Aorta (tissue), 5 donors: ENCODE data around the gene SLC24A3. TPM values are rescaled to one million over a fixed set of nuclear protein-coding genes. Genes with fewer than 3 reads are reported as not detected.

ENCODE experiments used
- ATAC-seq: fragments of 200-7000 bp; cut with Tn5 transposase; one replicate; pipeline ENCODE4 v1.9.1; 2022; ENCODE audit warnings: moderate library complexity; ENCODE audit not compliant: low FRiP score
- DNase-seq, 2 donors: peaks; one replicate each; pipeline ENCODE4 v3.0.0-alpha.2; 2020
- H3K27ac ChIP-seq, 2 donors: one replicate each; pipeline ENCODE4 v1.5.1; 2013; ENCODE audit warnings: low read length in 2 of 2, mild to moderate bottlenecking in 2 of 2, moderate library complexity in 2 of 2, control low read depth in 1 of 2, inconsistent platforms in 1 of 2, low read depth in 1 of 2
- H3K27me3 ChIP-seq, 2 donors: one replicate each; pipeline ENCODE4 v1.6.1; 2013; ENCODE audit warnings: control low read depth in 1 of 2, low read length in 1 of 2, mild to moderate bottlenecking in 1 of 2, moderate library complexity in 1 of 2; ENCODE audit not compliant: insufficient read depth in 2 of 2, control insufficient read depth in 1 of 2
- H3K36me3 ChIP-seq, 2 donors: one replicate each; pipeline ENCODE4 v1.6.1; 2013; ENCODE audit warnings: control low read depth in 1 of 2, low read length in 1 of 2, mild to moderate bottlenecking in 1 of 2; ENCODE audit not compliant: insufficient read depth in 2 of 2, control insufficient read depth in 1 of 2
- H3K4me1 ChIP-seq, 2 donors: one replicate each; pipeline ENCODE4 v1.6.1; 2013; ENCODE audit warnings: low read length in 2 of 2, control low read depth in 1 of 2, mild to moderate bottlenecking in 1 of 2, moderate library complexity in 1 of 2; ENCODE audit not compliant: insufficient read depth in 2 of 2, control insufficient read depth in 1 of 2
- H3K4me3 ChIP-seq, 2 donors: one replicate each; pipeline ENCODE4 v1.5.1; 2013; ENCODE audit warnings: low read length in 2 of 2, control low read depth in 1 of 2, mild to moderate bottlenecking in 1 of 2
- H3K9me3 ChIP-seq: one replicate; pipeline ENCODE4 v1.6.1; 2013; ENCODE audit warnings: mild to moderate bottlenecking, low read length; ENCODE audit not compliant: control insufficient read depth
- WGBS, 2 donors: extraction: QIAGEN DNeasy Blood & Tissue Kit; methylation state at CpG; one replicate each; pipeline ENCODE4 v1.1.7; 2013; 5-methylcytosine and 5-hydroxymethylcytosine counted together
- intact Hi-C, 2 donors: fragments of 100-400 bp; cut with DNase I; formaldehyde crosslinking; loops; one replicate each; pipeline versions ENCODE4 v1.14.2 to v1.15.0; 2022
- polyA plus RNA-seq, 2 donors: library from polyadenylated mRNA; stranded (reverse); fragments of 200-250 nt; gene quantifications; one replicate each; pipeline ENCODE4 v1.2.3, GENCODE V29; 2013
- total RNA-seq, 2 donors: library from RNA; stranded (reverse); fragmentation: NEBNext Ultra II Directional; extraction: Animal tissue kit (Norgen Biotek cat#: 25700); gene quantifications; one replicate each; pipeline ENCODE4 v1.2.1, GENCODE V29; 2021
- donor health status: healthy with polysubstance abuse.
- donor health status: Bipolar disorder and iron deficiency.
- donor health status: DM: no; HTN: no; CAD: no.
- donor health status: DM: no; HTN: no; CAD: no.
- donor health status: DM: yes; HTN: yes; CAD: no.

The SLC24A3 gene
- total and polyA plus RNA-seq, 4 donors = 8.8 to 24.9 (median 19.1) TPM

DNA sequence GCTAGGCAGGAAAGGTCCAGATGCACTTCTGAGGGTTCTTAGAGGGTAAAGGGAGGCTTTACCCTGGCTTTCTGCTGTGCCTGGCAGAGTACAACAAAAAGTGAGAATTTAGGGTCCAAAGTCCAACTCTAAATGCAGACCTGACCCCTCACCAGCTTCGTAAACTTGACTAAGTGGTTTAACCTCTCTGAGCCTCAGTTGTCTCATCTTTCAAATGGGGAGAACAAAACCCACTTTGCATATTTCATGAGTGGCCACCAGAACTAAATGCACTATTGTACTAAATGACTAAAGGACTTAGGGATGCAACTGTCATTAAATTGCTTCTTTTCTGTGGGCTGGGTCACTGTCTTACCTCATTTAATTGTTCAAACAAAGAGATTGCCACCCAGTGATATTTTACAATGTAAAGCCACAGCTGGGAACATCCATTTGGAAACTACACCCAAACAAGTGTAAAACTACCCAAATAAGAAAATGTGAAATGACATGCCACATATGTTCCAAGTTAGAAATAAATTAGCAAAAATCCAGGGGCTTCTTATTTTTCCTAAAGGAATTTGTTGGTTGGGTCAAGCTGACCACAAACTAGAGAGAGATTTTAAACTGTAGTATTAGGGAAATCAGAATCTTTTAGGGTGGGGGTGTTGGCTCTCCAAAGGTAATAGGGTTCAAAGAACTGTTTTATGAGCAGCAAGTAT is 497.3 kb downstream of the SLC24A3 start:
- H3K9me3 ChIP-seq = no peaks in the 10 kb centered on the region
- no peaks in the 10 kb centered on the region for H3K27me3 ChIP-seq
- intact Hi-C loops = no loop called here
- no peak overlapping the region for H3K27ac ChIP-seq
- no peak overlapping the region for H3K4me3 ChIP-seq
- no peaks in the 10 kb centered on the region for H3K36me3 ChIP-seq
- ATAC-seq (no peak), DNase-seq (no peak)
- H3K4me1 ChIP-seq = no peaks in the 10 kb centered on the region
- WGBS, 2 donors = 98 to 100% methylated on average over 1 of the region's 1 CpG

DNA sequence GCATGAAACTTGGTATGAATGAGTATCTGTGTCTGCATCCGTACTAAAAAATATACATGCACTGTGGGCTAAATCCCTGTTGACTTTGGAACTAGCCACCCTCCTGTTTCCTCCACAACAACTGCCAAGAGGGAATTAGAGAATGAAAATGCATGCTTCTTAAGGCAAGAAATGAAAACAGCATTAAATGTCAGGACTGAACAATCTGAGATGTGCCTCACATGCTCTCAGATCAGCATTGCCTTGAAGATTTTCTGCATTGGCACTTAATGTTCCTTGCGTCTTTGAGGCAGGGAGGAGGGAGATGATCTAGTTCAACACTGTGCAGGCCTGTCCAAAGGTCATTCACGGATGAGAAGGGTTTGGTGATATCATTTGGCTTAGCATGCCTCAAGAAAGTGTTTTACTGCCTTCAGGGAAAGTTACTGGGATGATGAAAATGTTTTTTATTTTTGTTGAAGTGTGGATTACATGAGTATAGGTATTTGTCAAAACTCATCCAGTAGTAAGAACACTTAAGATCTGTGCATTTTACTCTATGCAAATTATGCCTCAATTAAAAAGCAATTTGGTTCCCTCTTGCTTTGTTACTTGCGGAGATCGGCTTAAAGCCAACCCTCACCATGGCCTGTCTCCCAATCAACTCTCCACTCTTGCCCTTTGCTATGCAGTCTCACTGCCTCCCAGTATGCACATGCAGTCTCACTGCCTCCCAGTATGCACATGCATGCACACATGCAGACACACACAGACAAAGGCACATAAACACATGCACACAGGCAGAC is 498.1 kb downstream of the SLC24A3 start:
- Histone ChIP-seq H3K9me3 (no peaks in the 10 kb centered on the region), H3K4me1 (no peaks in the 10 kb centered on the region), H3K27ac (no peak overlapping the region), H3K27me3 (no peaks in the 10 kb centered on the region), H3K36me3 (no peaks in the 10 kb centered on the region), H3K4me3 (no peak overlapping the region)
- DNase-seq = no peak
- WGBS, 2 donors = 39 to 41% methylated on average over 5 of the region's 5 CpGs
- intact Hi-C loops = no loop called here
- ATAC-seq = no peak

GRCh38 chr20:19711126-19711525 is 498.7 kb downstream of the SLC24A3 start:
- 90 to 95% methylated on average over 11 of the region's 11 CpGs for WGBS, 2 donors
- intact Hi-C loops = no loop called here
- no peaks in the 10 kb centered on the region for H3K36me3 ChIP-seq
- ATAC-seq = no peak
- H3K27ac ChIP-seq = no peak overlapping the region
- no peaks in the 10 kb centered on the region for H3K9me3 ChIP-seq
- DNase-seq = no peak
- H3K4me1 ChIP-seq = no peaks in the 10 kb centered on the region
- no peak overlapping the region for H3K4me3 ChIP-seq
- no peaks in the 10 kb centered on the region for H3K27me3 ChIP-seq

- Histone ChIP-seq H3K27ac (no peak overlapping the region), H3K9me3 (no peaks in the 10 kb centered on the region), H3K4me1 (no peaks in the 10 kb centered on the region), H3K4me3 (no peak overlapping the region), H3K27me3 (no peaks in the 10 kb centered on the region), H3K36me3 (no peaks in the 10 kb centered on the region)
- intact Hi-C loops = no loop called here
- DNase-seq (no peak), ATAC-seq (no peak)
- WGBS, 2 donors = 57 to 72% methylated on average over 4 of the region's 4 CpGs
Observed at GRCh38 chr20:19712721-19713260, 500.3 kb downstream of the SLC24A3 start.

DNA sequence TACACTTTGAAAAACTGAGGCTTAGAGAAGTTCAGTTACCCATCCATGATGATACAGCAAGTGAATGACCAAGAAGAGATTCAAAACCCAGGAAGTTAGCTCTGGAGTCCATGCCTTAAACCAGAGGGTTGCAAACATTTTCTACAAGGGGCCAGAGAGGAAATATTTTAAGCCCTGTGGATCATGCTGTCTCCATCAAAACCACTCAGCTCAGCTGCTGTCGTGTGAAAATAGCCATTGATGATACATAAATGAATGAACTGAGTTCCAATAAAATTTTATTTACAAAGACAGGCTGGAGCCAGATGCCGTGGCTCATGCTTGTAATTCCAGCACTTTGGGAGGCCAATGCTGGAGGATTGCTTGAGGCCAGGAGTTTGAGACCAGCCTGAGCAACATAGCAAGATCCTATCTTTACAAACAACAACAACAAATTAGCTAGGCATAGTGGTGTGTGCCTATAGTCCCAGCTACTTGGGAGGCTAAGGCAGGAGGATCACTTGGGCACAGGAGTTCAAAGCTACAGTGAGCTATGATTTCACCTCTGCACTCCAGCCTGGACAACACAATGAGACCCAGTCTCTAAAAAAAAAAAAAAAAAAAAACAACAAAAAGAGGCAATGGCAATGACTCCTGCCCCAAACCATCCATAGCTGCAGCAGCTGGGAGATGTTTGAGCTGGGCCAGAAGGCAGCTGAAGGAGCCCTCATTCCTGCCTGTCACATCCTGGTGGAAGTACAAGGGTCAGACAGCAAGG is 501.6 kb downstream of the SLC24A3 start:
- WGBS, 2 donors = 91 to 97% methylated on average over 2 of the region's 2 CpGs
- no peaks in the 10 kb centered on the region for H3K9me3 ChIP-seq
- ATAC-seq = no peak
- H3K27ac ChIP-seq = no peak overlapping the region
- H3K36me3 ChIP-seq = no peaks in the 10 kb centered on the region
- H3K4me1 ChIP-seq = no peaks in the 10 kb centered on the region
- no peak overlapping the region for H3K4me3 ChIP-seq
- DNase-seq = no peak
- intact Hi-C loops = no loop called here
- H3K27me3 ChIP-seq = no peaks in the 10 kb centered on the region

DNA sequence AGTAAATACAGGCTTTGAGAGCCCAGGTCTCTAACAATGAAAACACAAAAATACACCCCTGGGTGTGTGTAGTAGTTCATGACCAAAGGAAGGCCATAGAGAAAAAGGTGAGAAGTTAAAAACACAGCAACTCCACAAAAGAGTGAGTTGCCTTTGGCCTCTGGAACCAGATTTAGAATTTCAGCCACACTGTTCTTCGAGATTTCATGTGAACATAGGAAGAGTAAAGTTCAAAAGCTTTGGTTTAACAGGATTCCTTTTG is 502.1 kb downstream of the SLC24A3 start:
- intact Hi-C loops = no loop called here
- H3K4me3 ChIP-seq = no peak overlapping the region
- H3K9me3 ChIP-seq = no peaks in the 10 kb centered on the region
- H3K36me3 ChIP-seq = no peaks in the 10 kb centered on the region
- no peaks in the 10 kb centered on the region for H3K27me3 ChIP-seq
- ATAC-seq (no peak), DNase-seq (no peak)
- no peak overlapping the region for H3K27ac ChIP-seq
- no peaks in the 10 kb centered on the region for H3K4me1 ChIP-seq
- 93 to 96% methylated on average over 1 of the region's 1 CpG for WGBS, 2 donors

- intact Hi-C loops = no loop called here
- H3K4me1 ChIP-seq = no peaks in the 10 kb centered on the region
- no peak for ATAC-seq
- no peak for DNase-seq
- H3K9me3 ChIP-seq = no peaks in the 10 kb centered on the region
- no peak overlapping the region for H3K27ac ChIP-seq
- H3K27me3 ChIP-seq = no peaks in the 10 kb centered on the region
- no peaks in the 10 kb centered on the region for H3K36me3 ChIP-seq
- H3K4me3 ChIP-seq = no peak overlapping the region
- WGBS, 2 donors = 97 to 98% methylated on average over 3 of the region's 3 CpGs
Observed at GRCh38 chr20:19715986-19716385, 503.5 kb downstream of the SLC24A3 start.

GRCh38 chr20:19718880-19719279 is 506.4 kb downstream of the SLC24A3 start:
- Histone ChIP-seq H3K36me3 (no peaks in the 10 kb centered on the region), H3K4me3 (no peak overlapping the region), H3K27ac (no peak overlapping the region), H3K9me3 (no peaks in the 10 kb centered on the region), H3K4me1 (no peaks in the 10 kb centered on the region), H3K27me3 (no peaks in the 10 kb centered on the region)
- no peak for DNase-seq
- intact Hi-C loops = no loop called here
- 79 to 90% methylated on average over 3 of the region's 3 CpGs for WGBS, 2 donors
- no peak for ATAC-seq
